ENCODE measurements around the gene PPP1CA.
A peak's percentile ranks its signal among the peaks of the same experiment; 100 is the strongest.

DNA sequence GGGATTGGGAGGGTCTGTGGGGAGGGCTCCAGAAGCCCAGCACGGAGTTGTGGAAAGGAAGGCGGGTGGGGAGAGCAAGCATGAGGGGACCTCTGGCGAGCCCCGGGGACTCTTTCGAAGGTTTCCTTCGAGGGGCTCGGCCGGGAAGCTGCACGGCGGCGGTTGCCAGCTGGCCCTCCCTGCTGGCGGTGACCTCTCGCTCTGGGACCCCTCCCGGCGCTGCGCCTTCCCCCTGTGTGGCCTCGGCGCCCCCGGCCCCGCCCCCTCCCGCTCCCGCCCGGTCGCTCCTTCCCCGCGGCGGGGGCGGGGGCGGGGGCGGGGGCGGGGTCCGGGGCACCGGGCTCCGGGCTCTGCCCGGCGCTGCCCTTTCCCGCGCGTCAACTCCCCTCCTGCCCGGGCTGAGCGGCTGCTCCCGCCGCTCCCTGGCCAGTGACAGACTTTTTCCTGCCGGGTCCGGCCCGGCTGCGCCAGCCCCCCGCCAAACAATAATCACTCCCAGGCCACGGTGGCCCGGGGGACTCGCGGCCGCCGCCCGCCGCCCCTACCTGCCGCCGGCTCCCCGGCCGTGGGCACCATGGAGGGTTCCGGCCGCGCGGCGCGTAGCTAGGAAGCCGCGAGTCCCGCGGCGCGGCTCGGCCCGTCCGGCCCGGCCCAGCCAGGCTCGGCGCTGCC lies 29.2 kb downstream of the PPP1CA start:
- TF ChIP-seq POLR2A (IDR thresholded peaks at IDR 0.05) (peak; percentile 40), POLR2AphosphoS5 (IDR thresholded peaks at IDR 0.05) (no peak)
- TF ChIP-seq, protein P1, sequence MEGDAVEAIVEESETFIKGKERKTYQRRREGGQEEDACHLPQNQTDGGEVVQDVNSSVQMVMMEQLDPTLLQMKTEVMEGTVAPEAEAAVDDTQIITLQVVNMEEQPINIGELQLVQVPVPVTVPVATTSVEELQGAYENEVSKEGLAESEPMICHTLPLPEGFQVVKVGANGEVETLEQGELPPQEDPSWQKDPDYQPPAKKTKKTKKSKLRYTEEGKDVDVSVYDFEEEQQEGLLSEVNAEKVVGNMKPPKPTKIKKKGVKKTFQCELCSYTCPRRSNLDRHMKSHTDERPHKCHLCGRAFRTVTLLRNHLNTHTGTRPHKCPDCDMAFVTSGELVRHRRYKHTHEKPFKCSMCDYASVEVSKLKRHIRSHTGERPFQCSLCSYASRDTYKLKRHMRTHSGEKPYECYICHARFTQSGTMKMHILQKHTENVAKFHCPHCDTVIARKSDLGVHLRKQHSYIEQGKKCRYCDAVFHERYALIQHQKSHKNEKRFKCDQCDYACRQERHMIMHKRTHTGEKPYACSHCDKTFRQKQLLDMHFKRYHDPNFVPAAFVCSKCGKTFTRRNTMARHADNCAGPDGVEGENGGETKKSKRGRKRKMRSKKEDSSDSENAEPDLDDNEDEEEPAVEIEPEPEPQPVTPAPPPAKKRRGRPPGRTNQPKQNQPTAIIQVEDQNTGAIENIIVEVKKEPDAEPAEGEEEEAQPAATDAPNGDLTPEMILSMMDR (IDR thresholded peaks at IDR 0.05) = no peak
